OCI-LY1 (cell line): Measurements from ENCODE around the gene ZBTB47.

Source experiments
- CTCF ChIP-seq: fragments of 200-600 bp; sonication (generic), shearing (Covaris generic); IDR thresholded peaks from 2 replicates; pipeline ENCODE4 v1.5.1; 2017; ENCODE audit warnings: mild to moderate bottlenecking, antibody characterized with exemption, low read length, moderate library complexity, mixed read lengths
- EZH2 ChIP-seq: fragments of 200-600 bp; sonication (generic), shearing (Covaris generic); IDR thresholded peaks from 2 replicates; pipeline ENCODE4 v1.8.0; 2017; ENCODE audit warnings: borderline replicate concordance, mixed run types, mild to moderate bottlenecking, antibody characterized with exemption, low read length, moderate library complexity, mixed read lengths

DNA sequence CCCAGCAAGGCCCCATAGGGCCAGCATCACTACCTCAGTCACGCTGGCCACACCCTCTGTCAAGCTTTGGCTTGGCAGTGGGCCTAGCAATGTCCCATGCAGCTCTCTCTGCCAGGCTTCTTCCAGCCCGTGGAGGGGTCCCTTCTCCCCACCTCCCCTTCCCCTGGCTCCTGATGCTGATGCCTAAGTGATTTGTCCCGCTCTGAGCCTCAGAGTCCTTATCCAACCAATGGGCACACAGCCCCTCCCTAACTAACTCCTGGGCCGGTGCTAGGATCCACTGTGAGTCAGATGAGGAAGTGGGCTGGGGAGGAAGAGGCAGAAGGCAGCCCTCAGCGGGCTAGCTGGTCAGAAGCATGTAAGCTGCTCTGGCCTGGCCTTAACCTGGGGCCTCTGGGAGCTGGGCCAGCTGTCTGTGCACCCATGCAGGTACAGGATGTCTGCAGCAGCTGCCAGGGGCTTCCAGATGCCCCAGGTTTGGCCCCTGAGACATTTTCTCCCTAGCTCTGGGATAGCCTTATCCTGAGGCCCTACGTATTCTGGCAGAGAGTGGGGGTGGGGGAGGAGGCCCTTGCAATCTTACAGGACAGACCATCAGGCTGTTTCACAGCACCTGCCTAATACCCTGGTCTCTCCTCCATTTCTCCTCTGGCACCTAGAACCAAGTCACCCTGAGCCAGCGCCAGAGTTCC, 740 bp upstream of the ZBTB47 start:
- TF ChIP-seq CTCF: no peak
- no peak for TF ChIP-seq EZH2
